Measurements from ENCODE around the gene KIF16B.

The KIF16B gene

DNA sequence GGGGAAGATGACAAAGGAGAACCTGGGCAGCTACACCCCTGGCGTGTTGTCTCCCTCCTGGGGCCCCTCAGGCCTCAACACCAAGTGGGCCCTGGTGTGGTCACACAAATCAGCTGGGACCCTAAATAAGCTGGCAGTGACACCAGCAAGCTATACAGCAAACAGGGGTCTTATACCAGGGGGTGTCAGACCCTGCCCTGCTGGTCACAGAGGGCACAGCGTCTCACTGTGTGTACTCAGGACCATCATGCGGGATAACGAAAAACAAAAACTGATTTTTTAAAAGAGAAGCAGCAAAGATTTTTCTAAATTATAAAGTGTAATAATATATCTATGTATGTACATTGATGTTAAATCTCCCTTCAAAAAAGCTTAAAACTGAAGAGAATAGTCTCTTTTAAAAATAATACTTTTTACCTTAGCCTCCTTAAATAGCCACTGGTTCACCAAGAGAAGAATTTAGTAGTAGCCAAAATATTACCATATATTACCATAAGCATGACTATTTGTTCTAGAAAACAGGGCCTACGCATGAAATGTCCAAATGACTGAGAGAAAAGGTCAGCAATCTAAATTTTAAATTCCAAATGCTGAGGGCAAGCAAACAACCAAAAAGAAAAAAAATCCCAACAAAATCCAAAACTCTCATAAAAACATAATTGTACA lies 220.4 kb downstream of the KIF16B start:
- no peak for DNase-seq (ENCODE audit: low spot score)

DNA sequence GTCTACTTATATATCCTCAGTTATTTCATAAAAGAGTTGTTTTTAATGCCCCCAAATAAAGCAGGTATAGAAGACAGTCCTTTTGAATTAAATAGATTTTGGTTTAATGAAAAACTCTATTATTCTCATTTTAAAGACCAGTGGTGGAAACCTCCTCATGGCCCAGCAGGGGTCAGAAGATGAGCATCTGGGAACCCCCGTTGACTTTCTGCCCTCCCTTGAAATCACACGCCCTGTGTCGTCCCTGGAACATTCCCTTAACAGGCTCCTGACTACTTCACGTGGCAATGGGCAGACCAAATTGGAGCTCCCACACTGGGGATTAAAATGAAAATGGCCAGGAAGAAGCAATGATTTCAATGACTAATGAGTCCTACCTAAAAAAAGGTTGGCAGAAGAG lies 220.9 kb downstream of the KIF16B start:
- no peak for DNase-seq (ENCODE audit: low spot score)

DNA sequence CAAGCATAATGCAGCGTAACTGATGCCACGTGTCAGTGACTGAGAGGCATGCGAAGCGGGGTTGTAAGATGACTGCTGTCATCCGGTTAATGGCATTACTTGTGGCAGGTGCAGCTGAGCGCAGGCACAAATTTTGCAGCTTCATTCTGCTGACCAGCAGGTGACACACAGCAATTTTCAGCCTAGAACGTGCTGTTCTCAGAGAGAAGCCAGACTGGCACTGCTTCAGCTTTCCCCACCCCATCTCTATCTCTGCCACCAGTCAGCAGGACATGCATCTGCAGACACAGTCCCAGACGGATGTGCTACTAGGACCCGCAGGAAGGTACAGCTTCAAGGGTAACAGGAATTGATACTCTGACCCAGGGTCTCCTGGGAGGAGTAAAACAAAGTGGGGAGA lies 221.8 kb downstream of the KIF16B start:
- DNase-seq (ENCODE audit: low spot score), result peak; percentile 85

DNA sequence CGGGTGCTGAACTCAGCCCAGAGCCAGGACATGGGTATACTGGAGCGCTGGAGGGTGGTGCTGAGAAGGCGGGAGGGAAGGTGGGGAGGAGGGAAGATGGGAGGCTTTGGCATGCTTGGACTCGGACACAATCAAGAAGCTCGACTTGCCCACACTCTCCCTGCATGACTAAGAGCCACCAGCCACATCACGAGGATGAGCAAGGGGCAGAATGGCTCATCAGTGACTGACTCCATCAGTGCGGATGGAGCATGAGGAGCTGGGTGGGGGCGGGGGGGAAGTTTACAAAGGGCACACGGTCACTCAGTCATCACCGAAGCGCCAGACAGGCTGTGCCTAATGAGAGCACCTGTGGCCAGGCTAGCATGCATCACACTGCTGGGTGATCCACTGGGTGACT lies 222.8 kb downstream of the KIF16B start:
- DNase-seq (ENCODE audit: low spot score), result no peak

DNA sequence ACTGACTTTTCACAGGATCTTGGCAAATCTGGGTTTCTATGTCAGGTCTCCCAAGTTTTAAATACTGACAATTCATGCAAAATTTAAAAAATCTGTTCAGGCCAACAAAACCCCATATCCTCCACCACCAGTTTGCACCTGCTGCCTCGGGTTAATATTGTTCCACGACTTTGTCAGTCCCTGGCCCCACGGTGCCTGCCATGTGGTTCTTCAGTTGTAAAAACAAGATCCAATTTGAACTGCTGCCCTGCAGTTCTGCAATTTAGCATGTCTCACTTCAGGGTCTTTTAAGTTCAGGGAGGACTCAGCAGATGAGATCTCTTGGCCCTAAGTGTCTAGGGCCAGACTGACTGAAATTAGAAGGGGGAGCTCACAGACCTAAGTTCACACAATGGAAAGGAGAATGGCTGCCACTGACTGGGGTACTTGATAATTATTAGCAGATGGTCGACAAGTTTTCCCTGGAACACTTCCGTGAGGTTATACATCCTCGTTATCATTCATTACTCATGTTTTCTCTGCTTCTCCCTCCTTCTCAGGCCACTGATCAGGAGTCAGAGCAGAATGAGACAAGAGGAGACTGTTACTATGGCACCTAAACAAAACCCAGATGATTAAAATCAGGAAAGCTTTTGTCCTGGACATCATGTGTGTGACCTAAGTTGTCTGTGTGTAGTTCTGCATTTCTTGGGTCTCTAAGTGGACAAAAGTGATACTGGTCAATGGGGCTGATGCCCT lies 223.6 kb downstream of the KIF16B start:
- DNase-seq (ENCODE audit: low spot score), result no peak

DNA sequence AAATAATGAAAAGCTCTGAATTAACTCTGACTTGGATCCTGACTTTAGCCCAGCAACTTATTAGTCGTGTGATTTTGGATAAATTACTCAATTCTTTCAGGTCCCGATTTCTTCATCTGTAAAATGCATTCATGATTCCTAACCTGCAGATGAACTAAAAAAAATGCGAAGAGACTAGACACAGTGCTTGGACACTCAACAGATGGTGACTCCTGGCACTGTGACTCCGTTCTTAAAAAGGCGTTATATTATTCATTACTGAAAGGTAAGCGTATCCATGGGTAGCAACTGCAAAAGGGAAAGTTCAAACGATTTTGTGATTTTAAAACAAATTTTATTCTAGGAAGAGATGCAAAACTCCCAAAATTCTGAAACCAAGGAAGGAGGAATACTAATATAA lies 226.3 kb downstream of the KIF16B start:
- DNase-seq (ENCODE audit: low spot score), result no peak

DNA sequence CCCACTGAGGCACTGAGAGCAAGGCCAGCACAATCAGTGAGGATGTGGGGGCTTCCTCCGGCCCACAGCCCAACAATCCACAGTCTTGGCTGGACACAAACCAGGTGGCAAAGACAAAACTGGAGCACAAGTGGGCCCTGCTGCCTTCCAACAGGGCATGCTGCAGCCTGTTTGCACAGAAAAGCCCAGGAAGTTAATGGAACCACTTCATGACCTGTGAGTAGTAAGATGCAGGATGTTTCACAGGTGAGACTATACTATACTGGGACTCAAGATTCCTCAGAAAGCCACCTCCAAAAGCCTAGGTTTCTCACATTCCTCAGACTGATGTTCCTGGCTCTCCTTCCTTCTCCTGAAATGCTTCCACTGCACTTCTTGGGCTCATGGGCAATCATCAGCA lies 235.5 kb downstream of the KIF16B start:
- DNase-seq (ENCODE audit: low spot score), result no peak

DNA sequence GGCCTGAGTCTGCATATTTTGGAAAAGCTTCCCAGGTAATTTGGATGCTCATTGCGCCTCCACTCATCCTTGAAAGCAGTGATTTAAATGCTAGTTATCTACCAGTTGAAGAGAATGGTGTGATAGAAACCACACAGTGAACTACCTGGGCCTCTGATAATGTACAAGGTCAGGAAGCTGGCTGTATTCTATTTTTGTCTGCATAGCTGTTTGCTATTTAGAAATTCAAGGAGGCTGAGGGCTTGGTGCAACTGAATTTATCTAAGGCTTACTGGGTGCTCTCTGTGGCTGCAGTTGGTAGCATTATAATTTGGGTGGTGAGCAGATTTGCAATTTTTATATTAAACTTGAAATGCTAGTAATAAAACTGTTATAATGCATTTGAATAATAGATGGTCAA lies 245.6 kb downstream of the KIF16B start:
- DNase-seq (ENCODE audit: low spot score), result no peak

DNA sequence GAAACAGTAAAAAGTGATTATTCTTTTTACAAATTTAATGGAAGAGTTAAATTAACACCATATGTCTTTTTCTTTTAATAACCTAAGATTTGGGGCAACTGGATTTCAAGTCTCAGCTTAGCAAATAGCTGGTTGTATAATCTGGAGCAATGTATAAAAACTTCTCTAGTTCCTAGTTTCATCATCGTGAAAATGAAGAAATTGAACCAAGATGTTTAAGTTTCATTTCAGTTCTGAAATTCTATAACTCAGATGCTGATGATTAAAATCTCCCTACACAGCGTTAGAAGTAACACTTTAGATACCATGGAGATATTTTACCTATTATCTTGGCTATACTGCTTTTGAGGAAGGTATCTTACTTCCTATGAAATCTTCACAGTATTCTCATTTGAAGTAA lies 252.0 kb downstream of the KIF16B start:
- no peak for DNase-seq (ENCODE audit: low spot score)

DNA sequence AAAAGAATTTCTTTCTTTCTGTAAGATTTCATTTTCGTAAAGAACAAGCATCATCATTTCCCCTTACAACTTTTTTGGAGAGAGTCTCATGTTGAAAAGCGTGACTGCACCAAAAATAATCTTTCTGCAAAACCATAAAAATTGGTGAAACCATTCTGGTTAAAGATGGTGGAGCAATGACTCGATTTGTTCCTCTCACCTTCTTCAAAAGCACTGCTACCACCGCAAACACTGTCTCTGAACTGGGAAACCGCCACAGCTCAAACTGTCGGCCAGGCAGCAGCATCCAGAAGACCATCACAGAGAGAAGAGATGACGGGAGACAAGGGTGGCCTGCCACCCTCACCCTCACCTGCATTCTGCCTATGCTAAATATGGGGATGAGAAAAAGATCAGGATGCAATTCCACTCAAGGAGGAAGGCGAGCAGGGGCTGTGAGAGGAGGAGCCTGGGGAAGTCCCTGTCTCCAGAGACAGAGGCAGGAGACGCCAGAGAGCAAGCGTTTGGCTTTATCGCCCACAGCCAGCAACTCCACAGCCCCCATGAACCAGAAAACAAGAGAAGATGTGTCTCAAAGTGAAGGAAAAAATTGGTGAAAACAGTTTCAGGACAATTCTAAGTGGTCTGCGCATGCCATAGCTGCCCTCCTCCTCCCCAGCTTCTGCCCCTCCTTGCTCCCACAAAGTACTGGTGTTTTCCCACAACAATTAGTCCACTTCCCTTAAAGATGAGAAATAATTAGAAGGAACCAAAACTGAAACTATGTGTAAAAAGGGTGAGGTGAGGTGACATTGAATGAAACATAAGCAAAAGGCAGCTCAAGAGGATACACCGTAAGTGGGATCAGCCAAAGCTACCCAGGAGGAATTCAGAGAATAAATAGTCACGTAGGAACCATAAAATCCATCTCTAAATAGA lies 255.5 kb downstream of the KIF16B start:
- DNase-seq (ENCODE audit: low spot score), result no peak

DNA sequence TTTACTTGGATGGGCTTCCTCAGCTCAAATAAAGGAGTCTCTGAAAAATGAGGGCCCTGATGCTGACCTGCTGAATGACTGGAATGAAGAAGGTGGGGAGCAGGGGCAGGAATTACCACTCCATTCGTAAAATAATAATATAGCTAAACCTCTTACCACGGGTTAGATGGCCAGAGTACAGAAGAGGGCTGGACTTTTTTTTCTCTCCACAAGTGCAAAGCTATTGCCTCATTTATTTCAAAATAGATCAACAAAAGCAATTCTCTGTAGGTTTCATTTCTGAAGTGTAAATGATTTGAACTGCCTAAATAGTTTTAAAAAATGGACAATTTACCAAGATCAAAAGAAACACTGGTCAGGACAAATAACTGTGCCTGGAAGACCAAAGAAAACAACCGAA lies 256.7 kb downstream of the KIF16B start:
- no peak for DNase-seq (ENCODE audit: low spot score)

DNA sequence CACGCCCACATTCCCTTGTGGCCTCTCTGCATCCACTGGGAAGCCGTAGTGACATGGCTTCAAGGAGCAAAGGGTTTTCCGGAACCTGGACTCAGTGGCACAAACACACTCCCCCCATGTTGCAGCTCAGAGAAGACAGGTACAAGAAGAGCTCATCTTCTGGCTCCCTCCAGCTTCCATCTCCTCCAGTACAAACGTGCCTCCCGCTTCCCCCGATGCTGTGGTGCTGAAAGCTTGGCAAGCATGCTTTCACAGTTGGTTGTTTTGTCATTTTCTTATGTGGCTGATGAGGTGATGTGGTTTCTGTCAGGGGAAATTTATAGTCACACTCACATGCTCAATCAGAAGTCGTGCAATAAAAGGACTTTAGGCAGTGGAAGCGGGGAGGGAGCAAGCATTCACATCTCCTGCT lies 258.5 kb downstream of the KIF16B start:
- no peak for DNase-seq (ENCODE audit: low spot score)

DNA sequence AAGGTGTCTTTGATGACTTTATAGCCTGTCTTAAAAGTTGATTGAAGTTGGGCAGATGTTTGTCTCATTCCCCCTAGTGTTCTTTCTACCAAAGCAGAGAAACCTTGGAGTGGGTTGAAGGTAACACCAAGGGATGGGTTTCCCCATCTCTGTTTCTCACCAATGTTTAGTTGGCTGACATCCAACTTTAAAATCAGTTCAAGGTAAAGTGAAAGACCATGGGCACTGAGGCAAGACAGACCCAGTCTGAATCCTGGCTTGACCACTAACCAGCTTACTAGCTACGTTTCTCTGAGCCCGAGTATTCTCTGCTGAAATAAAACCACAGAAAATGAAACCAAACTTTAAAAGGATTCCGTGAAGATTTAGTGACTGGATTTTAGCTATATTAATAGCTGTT lies 258.9 kb downstream of the KIF16B start:
- no peak for DNase-seq (ENCODE audit: low spot score)

DNA sequence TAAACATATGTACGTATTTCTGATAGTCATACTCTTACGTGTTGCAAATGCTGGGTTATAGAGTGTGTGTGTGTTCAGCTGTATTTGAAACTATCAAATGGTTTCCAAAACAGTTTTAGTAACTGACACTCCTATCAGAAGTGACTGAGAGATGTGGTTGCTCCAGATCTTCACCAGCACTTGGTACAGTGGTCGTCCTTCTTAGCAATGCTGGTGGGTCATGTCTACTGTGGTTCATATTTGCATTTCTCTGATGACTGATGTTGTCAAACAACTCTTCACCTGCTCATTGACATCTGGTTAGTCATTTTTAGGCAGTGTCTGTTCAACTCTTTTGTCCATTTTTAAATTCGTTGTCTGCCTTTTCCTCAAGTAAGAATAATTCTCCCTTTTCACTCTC lies 259.3 kb downstream of the KIF16B start:
- no peak for DNase-seq (ENCODE audit: low spot score)

DNA sequence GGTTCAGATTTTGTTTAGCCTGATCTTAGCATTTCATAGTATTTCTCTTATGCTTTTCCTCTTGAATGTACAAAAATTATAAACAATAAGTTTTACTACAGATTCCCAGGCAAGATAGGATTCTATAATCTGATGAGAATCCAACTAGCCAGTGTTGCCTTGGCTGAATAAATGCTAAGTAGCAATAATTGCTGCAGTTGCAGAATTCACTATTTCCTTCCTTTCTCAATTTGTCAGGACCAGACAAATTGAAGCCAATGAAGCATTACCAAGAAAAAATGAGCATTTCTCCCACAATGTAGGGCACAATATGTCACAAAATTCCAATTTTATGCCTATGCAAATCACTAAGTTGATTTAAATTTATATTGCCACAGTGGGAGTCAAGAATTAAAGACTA lies 260.2 kb downstream of the KIF16B start:
- DNase-seq (ENCODE audit: low spot score), result no peak

DNA sequence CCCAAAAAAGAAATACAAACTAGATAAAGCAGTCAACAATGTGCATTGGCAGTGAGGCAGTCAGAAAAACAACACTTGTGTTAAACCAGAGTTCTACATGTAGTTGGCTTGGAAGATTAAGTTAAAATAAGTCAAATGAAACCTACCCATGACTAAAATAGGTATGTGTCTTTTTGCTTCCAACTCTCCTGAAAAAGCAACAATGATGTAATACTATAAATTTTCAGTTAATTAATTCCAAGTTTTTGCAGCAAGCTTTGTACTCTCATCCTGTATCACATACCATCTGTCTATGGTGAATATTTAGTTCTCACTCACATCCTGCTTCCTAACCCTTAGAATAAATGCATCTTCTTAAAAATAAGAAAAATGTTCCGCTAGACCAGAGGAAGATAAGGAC lies 261.5 kb downstream of the KIF16B start:
- no peak for DNase-seq (ENCODE audit: low spot score)

DNA sequence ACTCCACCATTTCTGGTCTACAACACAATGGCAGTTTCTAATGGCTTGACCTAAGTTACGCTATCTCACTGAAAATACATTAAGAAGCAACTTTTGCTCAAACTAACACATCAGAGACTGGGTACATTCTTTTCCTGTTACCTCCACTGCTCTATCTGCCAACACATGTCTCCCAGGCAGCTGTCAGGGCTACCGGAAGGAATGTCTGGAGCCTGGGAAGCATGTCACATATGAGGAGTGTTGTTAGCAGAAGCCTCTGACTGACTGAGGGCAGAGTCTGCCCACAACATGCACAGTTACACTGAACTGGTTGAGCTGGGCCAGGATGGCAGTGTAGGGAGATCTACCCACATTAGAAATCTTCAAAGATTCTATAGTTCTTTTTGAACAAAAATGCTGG lies 264.5 kb downstream of the KIF16B start:
- DNase-seq (ENCODE audit: low spot score), result no peak

DNA sequence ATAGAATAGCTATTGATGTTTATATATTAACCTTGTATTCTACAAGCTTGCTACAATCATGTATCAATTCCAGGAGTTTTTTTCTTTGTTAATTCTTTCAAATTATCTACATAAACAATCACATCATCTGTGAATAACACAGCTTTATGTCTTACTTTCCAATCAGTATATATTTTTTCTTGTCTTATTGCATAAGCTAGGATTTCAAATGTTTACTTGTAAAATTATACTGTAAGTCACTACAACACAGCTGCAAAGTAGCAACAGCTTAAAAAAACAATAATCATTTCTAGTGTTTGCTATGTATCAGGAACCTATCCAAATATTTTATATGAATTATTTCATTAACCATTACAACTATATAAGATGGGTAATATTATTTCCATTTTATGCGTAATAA lies 270.4 kb downstream of the KIF16B start:
- DNase-seq (ENCODE audit: low spot score), result no peak

DNA sequence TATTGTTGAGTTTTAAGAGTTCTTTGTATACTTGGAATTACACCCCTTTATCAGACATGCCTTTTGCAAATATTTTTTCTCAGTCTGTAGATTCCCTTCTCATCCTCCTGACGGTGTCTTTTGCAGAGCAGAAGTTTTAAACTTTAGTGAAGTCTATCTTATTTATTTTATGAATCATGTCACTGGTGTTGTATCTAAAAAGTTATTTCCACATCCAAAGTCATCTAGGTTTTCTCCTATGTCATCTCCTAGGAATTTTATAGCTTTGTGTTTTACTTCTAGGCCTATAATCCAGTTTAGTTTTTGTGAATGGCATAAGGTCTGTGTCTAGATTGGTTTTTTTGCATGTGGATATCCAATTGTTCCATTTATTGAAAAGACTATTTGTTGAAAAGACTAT lies 271.3 kb downstream of the KIF16B start:
- no peak for DNase-seq (ENCODE audit: low spot score)

DNA sequence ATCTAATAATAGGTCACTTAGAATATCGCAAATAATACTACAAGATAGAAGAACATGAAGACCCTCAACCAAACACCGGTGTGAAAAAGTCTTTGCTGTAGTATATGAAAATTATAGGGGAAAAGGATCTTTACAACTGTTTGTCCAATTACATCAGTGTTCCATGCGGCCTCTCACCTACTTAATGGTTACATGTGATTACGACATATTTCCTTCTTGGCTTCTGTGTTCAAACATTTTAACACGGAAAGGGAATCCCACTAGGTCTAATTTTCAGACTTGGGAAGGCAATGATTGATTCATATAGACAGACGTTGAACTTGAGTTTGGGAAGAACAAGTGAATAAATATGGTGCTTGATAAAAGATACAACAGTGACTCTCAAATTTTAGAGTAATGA lies 273.4 kb downstream of the KIF16B start:
- DNase-seq (ENCODE audit: low spot score), result no peak

DNA sequence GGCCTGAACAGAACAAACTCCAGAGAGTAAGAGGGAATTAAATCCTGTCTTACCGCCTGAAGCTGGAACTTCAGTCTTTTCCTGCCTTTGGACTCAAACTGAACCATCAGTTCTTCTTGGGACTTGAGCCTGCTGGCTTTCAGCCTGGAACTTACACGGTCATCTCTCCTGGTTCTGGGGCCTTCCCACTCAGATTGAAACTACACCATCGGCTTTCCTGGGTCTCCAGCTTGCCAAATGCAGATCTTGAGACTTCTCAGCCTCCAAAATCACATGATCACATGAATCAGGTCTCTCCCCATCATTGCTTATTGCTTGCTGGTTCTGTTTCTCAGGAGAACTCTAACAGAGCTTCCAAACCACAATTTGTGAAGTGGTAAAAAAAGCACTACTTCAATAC lies 276.3 kb downstream of the KIF16B start:
- no peak for DNase-seq (ENCODE audit: low spot score)

DNA sequence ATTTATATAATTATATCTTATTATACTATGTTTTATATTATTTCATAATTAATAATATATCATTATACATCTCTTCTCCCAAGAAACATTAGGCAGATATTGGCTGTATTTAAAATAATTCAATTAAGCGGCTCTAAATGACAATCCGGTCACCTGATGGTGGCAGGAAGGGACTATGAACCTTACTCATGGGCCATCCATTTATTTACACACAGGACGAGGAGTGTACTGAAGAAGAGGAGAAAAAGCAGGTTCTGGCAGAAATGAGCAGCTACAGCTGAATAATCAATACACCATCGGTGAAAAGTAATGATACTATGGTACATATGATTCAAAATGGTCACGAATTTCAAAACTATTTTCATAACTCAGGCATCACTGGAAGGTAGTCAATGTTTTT lies 277.7 kb downstream of the KIF16B start:
- no peak for DNase-seq (ENCODE audit: low spot score)

DNA sequence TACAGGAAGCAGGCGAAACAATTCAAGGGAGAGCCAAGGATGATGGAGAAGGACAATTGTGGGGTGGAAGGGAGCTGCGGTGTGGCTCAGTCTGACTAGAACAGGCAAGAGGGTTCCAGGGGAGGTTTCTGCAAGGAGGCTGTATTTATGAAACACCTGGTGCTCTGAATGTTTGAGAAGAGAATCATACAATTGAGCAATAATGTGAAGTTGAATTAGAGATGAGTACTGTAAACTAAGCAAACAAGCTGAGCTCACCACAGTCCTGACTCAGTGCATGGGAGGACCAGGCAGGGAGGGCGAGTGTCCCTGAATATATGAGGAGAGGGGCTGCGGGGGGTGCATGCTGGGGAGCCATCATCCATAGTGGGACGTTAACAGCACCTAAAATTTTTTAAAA lies 279.7 kb downstream of the KIF16B start:
- DNase-seq (ENCODE audit: low spot score), result no peak
